Neural crest cell (in vitro differentiated cells): Measurements from ENCODE around the gene SH3RF2. TPM values are rescaled to one million over a fixed set of nuclear protein-coding genes. Genes with fewer than 3 reads are reported as not detected.
"Not testable (repeated sequence)": the region's sequence is repeated elsewhere in the genome, so short reads cannot be mapped to it uniquely, and the experiment has no call there.

Experiments used
- DNase-seq: peaks from one replicate; pipeline ENCODE4 v3.0.0; 2021; ENCODE audit warnings: low read depth, mixed read lengths, low spot score
- H3K27ac Mint-ChIP-seq: one replicate; pipeline ENCODE4 v1.8.0; 2021; ENCODE audit warnings: mild to moderate bottlenecking, mixed read lengths; ENCODE audit not compliant: unreplicated experiment
- H3K27me3 Mint-ChIP-seq: 2 replicates; pipeline ENCODE4 v1.8.0; 2021; ENCODE audit warnings: low read depth, mild to moderate bottlenecking, mixed read lengths
- H3K36me3 Mint-ChIP-seq: 2 replicates; pipeline ENCODE4 v1.8.0; 2021; ENCODE audit warnings: low read depth, mild to moderate bottlenecking, mixed read lengths
- H3K4me1 Mint-ChIP-seq: 2 replicates; pipeline ENCODE4 v1.8.0; 2021; ENCODE audit warnings: mixed read lengths
- H3K4me3 Mint-ChIP-seq: one replicate; pipeline ENCODE4 v1.8.0; 2021; ENCODE audit warnings: mild to moderate bottlenecking, mixed read lengths
- H3K9me3 Mint-ChIP-seq: 2 replicates; pipeline ENCODE4 v1.8.0; 2021; ENCODE audit warnings: mixed read lengths
- CTCF ChIP-seq: fragments of 200-600 bp; sonication (generic); conservative IDR thresholded peaks from 2 replicates; pipeline ENCODE4 v1.5.0; 2021; ENCODE audit warnings: antibody characterized with exemption, mild to moderate bottlenecking
- total RNA-seq: library from RNA; stranded (reverse); gene quantifications from 2 replicates; pipeline ENCODE4 v1.2.1, GENCODE V29; 2021

The SH3RF2 gene
- total RNA-seq, 1 donor from 2014 or later: 0.72 TPM

- Mint-ChIP-seq H3K27me3 (no peaks in the 10 kb centered on the region), H3K4me3 (no peak overlapping the region), H3K4me1 (no peaks in the 10 kb centered on the region), H3K9me3 (peaks cover 3% of the 10 kb centered on the region), H3K27ac (no peak overlapping the region), H3K36me3 (no peaks in the 10 kb centered on the region)
- TF ChIP-seq CTCF: no peak
- no peak for DNase-seq
These were observed 70.9 kb downstream of the SH3RF2 start for GRCh38 chr5:146007270-146007669.

GRCh38 chr5:146007989-146008388 lies 71.6 kb downstream of the SH3RF2 start:
- Mint-ChIP-seq H3K4me1 (no peaks in the 10 kb centered on the region), H3K9me3 (peaks cover 3% of the 10 kb centered on the region), H3K27ac (no peak overlapping the region), H3K36me3 (no peaks in the 10 kb centered on the region), H3K4me3 (no peak overlapping the region), H3K27me3 (no peaks in the 10 kb centered on the region)
- DNase-seq: no peak
- TF ChIP-seq CTCF: no peak

GRCh38 chr5:146009020-146009419 lies 72.6 kb downstream of the SH3RF2 start:
- Mint-ChIP-seq H3K27me3 (no peaks in the 10 kb centered on the region), H3K4me1 (no peaks in the 10 kb centered on the region), H3K36me3 (no peaks in the 10 kb centered on the region), H3K27ac (no peak overlapping the region), H3K9me3 (peaks cover 3% of the 10 kb centered on the region), H3K4me3 (no peak overlapping the region)
- TF ChIP-seq CTCF: no peak
- no peak for DNase-seq

GRCh38 chr5:146010447-146010846 lies 74.1 kb downstream of the SH3RF2 start:
- H3K4me1 Mint-ChIP-seq, H3K27me3 Mint-ChIP-seq, H3K9me3 Mint-ChIP-seq, H3K4me3 Mint-ChIP-seq, DNase-seq, H3K36me3 Mint-ChIP-seq, H3K27ac Mint-ChIP-seq: not testable (repeated sequence)

- no peak for DNase-seq
- no peak overlapping the region for H3K27ac Mint-ChIP-seq
- H3K4me1 Mint-ChIP-seq: no peaks in the 10 kb centered on the region
- H3K9me3 Mint-ChIP-seq: peaks cover 2% of the 10 kb centered on the region
- no peak overlapping the region for H3K4me3 Mint-ChIP-seq
- H3K27me3 Mint-ChIP-seq: no peaks in the 10 kb centered on the region
- H3K36me3 Mint-ChIP-seq: no peaks in the 10 kb centered on the region
- no peak for TF ChIP-seq CTCF
These were observed 77.4 kb downstream of the SH3RF2 start for GRCh38 chr5:146013761-146014160.

GRCh38 chr5:146015001-146015400 lies 78.6 kb downstream of the SH3RF2 start:
- no peak overlapping the region for H3K4me3 Mint-ChIP-seq
- no peak overlapping the region for H3K27ac Mint-ChIP-seq
- H3K9me3 Mint-ChIP-seq: peaks cover 2% of the 10 kb centered on the region
- no peak for DNase-seq
- no peaks in the 10 kb centered on the region for H3K4me1 Mint-ChIP-seq
- H3K36me3 Mint-ChIP-seq: no peaks in the 10 kb centered on the region
- no peaks in the 10 kb centered on the region for H3K27me3 Mint-ChIP-seq
- no peak for TF ChIP-seq CTCF
